ENCODE results near the gene METTL16. TPM values are rescaled to one million over a fixed set of nuclear protein-coding genes. Genes with fewer than 3 reads are reported as not detected.

Gene METTL16
- total RNA-seq, 1 experiment from 2014 or later = 37.6 TPM

DNA sequence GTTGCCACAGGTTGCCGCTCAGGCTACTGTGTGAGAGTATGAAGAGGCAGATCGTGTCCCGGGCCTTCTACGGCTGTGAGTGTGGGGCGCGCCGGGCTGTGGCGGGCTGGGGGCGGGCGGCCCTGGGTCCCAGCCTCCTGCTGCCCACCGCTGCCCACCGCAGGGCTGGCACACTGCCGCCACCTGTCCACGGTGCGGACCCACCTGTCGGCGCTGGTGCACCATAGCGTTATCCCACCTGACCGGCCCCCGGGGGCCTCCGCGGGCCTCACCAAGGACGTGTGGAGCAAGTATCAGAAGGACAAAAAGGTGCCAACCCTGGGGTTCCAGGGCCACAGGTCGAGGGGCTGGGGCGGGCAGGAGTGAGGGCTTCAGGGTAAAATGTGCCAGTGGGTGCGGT lies 139.5 kb downstream of the METTL16 start:
- BruUV-seq (replicated peaks) = no TSS peak
- no peak for ATAC-seq
- peaks cover 0 to 2% of the 10 kb centered on the region in 2 experiments; a peak in 2 of 4 replicates for H3K36me3 ChIP-seq (ENCODE audit: control insufficient read depth in 1 of 2, insufficient read depth in 2 of 2, low read length in 2 of 2)
- H3K27me3 ChIP-seq (ENCODE audit: insufficient read depth, low read length) = no peaks in the 10 kb centered on the region
- H3K4me2 ChIP-seq (ENCODE audit: low read length) = no peak overlapping the region
- no peak overlapping the region for H3K9ac ChIP-seq (ENCODE audit: low read length)
- intact Hi-C loops (cut with micrococcal nuclease) = no loop called here
- no peak for DNase-seq (ENCODE audit: low read depth, low spot score)
- H2AFZ ChIP-seq (ENCODE audit: low read depth, low read length, poor library complexity, severe bottlenecking) = no peak overlapping the region
- H3K9me2 ChIP-seq (ENCODE audit: insufficient read depth) = no peaks in the 10 kb centered on the region
- H3K4me1 ChIP-seq (ENCODE audit: control insufficient read depth in 1 of 2, insufficient read depth in 2 of 2, low read length in 2 of 2) = no peaks in the 10 kb centered on the region
- POLR2A ChIA-PET = no interaction called here
- RAD21 ChIA-PET (ENCODE audit: low non-redundant PET in 1 of 2, low total read pairs in 2 of 2, uncharacterized antibody in 2 of 2, unreplicated experiment in 2 of 2) = no interaction called here
- CTCF ChIA-PET = no interaction called here
- no peak overlapping the region for H3K27ac ChIP-seq (ENCODE audit: low read depth, low read length)
- no peaks in the 10 kb centered on the region for H4K20me1 ChIP-seq (ENCODE audit: insufficient read depth)
- no peaks in the 10 kb centered on the region for H3K9me3 ChIP-seq (ENCODE audit: control insufficient read depth in 1 of 2, insufficient read depth in 1 of 2, low read depth in 1 of 2, low read length in 2 of 2)
- no peak overlapping the region for H3K4me3 ChIP-seq (replicated peaks in 1 of 2; ENCODE audit: low read depth in 1 of 2, low read length in 2 of 2)
- H3K79me2 ChIP-seq (ENCODE audit: insufficient read depth, low read length) = no peaks in the 10 kb centered on the region
- no peak for TF ChIP-seq TCF7L2 (IDR thresholded peaks at IDR 0.05; ENCODE audit: borderline replicate concordance, extremely low read depth, insufficient read depth, insufficient read length)
- TF ChIP-seq EZH2 (IDR thresholded peaks at IDR 0.05) = no peak
- no peak for TF ChIP-seq SIN3A (IDR thresholded peaks at IDR 0.05; ENCODE audit: low read depth)
- TF ChIP-seq, protein P1, sequence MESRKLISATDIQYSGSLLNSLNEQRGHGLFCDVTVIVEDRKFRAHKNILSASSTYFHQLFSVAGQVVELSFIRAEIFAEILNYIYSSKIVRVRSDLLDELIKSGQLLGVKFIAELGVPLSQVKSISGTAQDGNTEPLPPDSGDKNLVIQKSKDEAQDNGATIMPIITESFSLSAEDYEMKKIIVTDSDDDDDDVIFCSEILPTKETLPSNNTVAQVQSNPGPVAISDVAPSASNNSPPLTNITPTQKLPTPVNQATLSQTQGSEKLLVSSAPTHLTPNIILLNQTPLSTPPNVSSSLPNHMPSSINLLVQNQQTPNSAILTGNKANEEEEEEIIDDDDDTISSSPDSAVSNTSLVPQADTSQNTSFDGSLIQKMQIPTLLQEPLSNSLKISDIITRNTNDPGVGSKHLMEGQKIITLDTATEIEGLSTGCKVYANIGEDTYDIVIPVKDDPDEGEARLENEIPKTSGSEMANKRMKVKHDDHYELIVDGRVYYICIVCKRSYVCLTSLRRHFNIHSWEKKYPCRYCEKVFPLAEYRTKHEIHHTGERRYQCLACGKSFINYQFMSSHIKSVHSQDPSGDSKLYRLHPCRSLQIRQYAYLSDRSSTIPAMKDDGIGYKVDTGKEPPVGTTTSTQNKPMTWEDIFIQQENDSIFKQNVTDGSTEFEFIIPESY (IDR thresholded peaks at IDR 0.05; ENCODE audit: extremely low read depth, insufficient replicate concordance, low read length) = no peak
- no peak for TF ChIP-seq RAD21 (IDR thresholded peaks at IDR 0.05; ENCODE audit: low read depth)
- TF ChIP-seq, protein P2, sequence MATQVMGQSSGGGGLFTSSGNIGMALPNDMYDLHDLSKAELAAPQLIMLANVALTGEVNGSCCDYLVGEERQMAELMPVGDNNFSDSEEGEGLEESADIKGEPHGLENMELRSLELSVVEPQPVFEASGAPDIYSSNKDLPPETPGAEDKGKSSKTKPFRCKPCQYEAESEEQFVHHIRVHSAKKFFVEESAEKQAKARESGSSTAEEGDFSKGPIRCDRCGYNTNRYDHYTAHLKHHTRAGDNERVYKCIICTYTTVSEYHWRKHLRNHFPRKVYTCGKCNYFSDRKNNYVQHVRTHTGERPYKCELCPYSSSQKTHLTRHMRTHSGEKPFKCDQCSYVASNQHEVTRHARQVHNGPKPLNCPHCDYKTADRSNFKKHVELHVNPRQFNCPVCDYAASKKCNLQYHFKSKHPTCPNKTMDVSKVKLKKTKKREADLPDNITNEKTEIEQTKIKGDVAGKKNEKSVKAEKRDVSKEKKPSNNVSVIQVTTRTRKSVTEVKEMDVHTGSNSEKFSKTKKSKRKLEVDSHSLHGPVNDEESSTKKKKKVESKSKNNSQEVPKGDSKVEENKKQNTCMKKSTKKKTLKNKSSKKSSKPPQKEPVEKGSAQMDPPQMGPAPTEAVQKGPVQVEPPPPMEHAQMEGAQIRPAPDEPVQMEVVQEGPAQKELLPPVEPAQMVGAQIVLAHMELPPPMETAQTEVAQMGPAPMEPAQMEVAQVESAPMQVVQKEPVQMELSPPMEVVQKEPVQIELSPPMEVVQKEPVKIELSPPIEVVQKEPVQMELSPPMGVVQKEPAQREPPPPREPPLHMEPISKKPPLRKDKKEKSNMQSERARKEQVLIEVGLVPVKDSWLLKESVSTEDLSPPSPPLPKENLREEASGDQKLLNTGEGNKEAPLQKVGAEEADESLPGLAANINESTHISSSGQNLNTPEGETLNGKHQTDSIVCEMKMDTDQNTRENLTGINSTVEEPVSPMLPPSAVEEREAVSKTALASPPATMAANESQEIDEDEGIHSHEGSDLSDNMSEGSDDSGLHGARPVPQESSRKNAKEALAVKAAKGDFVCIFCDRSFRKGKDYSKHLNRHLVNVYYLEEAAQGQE (IDR thresholded peaks at IDR 0.05; ENCODE audit: low read depth) = no peak
- no peak for TF ChIP-seq POLR2AphosphoS5 (IDR thresholded peaks at IDR 0.05; ENCODE audit: low read depth, low read length)

All from HCT116 (cell line).